HG03460 (cell line): ENCODE results near the gene PHACTR2.
"Not testable (repeated sequence)": the region's sequence is repeated elsewhere in the genome, so short reads cannot be mapped to it uniquely, and the experiment has no call there.

Experiments used
- ATAC-seq: cut with Tn5 transposase; IDR thresholded peaks from one replicate; pipeline ENCODE4 v1.9.1; 2021; ENCODE audit not compliant: unreplicated experiment

The PHACTR2 gene

DNA sequence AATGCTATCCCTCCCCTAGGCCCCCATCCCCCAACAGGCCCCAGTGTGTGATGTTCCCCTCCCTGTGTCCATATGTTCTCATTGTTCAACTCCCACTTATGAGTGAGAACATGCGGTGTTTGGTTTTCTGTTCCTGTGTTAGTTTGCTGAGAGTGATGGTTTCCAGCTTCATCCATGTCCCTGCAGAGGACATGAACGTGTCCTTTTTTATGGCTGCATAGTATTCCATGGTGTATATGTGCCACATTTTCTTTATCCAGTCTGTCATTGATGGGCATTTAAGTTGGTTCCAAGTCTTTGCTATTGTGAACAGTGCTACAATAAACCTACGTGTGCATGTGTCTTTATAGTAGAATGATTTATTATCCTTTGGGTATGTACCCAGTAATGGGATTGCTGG is 173.9 kb downstream of the PHACTR2 start:
- ATAC-seq: not testable (repeated sequence)

DNA sequence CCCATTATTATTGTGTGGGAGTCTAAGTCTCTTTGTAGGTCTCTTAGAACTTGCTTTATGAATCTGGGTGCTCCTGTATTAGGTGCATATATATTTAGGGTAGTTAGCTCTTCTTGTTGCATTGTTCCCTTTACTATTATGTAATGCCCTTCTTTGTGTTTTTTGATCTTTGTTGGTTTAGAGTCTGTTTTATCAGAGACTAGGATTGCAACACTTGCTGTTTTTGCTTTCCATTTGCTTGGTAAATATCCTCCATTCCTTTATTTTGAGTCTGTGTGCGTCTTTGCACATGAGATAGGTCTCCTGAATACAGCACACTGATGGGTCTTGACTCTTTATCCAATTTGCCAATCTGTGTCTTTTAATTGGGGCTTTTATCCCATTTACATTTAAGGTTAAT is 177.3 kb downstream of the PHACTR2 start:
- ATAC-seq: not testable (repeated sequence)

DNA sequence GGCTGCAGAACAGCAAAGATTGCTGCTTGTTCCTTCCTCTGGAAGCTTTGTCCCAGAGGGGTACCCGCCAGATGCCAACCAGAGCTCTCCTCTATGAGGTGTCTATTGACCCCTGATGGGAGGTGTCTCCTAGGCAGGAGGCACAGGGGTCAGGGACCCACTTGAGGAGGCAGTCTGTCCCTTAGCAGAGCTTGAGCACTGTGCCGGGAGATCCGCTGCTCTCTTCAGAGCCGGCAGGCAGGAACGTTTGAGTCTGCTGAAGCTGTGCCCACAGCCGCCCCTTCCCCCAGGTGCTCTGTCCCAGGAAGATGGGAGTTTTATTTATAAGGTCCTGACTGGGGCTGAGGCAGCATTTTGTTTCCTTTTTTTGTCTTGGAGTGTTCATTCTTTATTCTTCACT is 179.0 kb downstream of the PHACTR2 start:
- not testable (repeated sequence) for ATAC-seq

DNA sequence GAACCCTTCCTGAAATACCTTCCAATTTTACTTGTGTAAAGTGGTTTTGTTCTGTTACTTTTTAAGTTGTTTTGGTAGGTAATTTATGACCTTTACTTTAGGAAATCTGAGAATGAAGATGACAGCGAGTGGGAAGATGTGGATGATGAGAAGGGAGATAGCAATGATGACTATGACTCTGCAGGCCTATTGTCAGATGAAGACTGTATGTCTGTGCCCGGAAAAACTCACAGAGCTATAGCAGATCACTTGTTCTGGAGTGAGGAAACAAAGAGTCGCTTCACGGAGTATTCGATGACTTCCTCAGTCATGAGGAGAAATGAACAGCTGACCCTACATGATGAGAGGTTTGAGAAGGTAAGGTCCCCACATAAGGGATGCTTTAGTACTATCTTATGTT is 179.9 kb downstream of the PHACTR2 start:
- ATAC-seq: no peak

DNA sequence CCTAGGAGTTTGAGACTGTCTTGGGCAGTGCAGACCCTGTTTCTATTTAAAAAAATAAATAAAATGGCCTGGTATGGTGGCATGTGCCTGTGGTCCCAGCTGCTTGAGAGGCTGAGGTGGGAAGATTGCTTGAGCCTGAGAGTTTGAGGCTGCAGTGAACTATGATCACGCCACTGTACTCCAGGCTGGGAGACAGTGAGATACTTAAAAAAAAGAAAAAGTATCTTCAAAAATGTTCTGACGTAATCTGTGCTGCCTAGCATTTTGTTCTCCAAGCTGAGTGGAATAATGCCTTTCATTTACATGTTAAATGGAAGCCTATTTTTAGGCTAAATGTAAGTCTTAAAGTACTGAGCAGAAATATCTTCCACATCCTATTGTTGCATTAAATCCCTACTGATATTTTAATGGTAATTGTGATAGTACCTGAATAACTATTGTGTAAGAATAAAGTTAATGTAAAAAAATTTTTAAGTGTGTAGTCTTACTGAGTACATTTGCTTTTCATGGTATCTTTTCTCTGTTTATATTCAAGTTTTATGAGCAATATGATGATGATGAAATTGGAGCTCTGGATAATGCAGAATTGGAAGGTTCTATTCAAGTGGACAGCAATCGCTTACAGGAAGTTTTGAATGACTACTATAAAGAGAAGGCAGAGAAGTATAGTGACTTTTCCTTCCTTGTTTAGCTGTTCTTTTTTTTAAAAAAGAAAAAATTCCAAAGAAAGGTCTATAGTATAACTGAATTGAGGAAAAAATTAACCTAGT is 182.3 kb downstream of the PHACTR2 start:
- ATAC-seq: no peak

DNA sequence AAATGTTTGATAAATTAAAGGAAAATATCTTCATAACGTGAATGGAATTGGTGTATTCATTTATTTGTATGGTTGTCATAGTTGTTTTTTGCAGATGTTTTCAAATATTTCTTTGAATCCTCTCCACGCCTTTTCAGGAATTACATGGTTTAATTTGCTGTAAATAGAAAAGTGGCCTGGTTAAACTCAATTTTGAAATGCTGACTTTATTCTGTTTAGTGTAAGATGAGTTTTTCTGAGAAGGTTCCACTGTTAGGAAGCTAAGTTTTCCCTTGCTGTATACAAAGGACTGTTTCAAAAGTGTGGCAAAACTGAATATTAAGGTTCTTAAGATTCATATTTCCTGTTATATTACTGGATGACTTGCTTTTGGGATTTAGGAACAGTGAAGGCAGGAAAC is 186.0 kb downstream of the PHACTR2 start:
- no peak for ATAC-seq

DNA sequence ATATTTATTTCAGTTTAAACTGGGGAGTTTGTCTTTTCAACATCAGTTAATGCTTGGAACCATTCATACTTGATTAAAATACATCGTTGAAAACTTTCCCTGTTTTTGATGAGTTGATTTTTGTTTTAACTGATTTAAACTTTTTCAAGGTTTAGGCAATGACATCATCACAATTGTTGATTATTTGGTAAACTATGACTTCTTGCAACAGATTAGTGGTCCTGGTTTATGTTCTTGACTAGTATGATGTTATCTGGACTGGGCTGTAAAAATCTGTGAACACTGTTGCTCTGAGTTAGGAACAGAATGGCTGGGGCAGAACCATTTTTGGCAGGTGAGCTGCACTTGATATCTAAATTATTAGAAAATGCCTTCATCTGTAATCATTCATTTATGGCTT is 186.5 kb downstream of the PHACTR2 start, which contains the start of gene ZC2HC1B:
Gene ZC2HC1B (plus strand): TSS at position 241 of the 400 bp plus-strand sequence. CDS start 66 bp downstream, at position 307.
- no peak for ATAC-seq

DNA sequence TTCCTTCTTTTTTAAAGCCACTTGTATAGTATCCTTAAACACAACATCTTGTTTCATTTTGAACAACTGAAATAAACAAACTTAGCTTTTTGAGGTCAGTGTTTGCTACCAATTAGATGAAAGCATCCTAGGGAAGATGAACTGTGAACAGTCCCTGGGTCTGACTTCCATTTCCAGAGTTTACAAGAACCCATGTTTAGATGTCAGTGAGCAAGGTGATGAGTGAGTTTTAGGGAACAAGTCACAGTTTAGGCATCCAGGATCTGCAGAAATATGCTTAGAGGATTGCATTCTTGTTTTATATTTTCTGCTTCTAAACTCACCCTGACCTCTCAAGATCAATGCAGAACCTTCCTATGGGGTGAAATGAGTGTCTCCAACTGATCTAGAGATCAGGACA is 189.5 kb downstream of the PHACTR2 start:
- ATAC-seq: no peak

DNA sequence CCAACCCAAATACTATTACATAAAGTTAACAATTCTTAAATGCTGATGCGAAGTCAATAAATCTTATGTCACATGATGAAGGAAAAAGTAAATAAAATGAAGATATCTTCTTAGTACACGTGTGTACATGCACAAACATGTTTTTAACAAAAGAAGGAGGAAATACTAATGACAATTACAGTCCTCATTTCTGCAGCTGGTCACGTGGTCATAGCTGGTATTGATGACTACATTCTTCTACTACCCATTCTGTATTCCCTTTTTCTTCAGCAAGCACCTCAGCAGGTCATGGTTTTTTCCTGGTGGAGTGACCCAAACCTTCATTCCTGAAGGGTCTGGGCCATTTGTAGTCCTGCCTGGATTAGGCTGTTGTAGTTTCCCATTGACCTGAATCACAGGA is 191.0 kb downstream of the PHACTR2 start:
- ATAC-seq: not testable (repeated sequence)

DNA sequence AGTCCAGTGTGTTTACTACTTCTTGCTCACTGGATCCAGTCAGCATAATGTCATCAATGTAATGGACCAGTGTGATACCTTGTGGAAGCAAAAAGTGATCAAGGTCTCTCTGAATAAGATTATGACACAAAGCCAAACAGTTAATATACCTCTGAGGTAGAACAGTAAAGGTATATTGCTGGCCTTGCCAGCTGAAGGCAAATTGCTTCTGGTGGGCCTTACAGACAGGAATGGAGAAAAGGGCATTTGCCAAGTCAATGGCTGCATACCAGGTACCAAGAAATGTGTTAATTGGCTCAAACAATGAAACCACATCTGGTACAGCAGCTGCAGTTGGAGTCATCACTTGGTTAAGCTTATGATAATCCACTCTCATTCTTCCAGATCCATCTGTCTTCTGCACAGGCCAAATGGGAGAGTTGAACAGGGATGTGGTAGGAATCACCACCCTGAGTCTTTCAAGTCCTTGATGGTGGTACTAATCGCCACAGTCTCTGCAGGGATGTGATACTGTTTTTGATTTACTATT is 193.5 kb downstream of the PHACTR2 start:
- not testable (repeated sequence) for ATAC-seq

DNA sequence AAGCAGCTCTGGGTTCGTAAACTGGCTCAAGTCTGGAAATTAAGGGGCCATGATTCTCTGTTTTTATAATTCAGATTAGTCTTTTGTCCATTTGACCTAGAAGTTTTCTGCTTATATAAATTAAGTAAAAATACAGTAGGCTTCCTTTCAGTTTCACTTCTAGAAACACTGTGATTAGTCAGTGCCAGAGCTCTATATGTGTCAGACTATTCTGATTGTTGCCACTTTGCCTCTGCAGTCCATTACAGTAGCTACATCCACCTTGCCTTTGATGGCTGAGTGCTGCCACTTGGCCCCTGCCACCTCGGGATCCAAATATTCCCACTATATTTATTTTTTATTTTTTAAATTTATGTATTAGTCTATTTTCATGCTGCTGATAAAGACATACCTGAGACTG is 194.4 kb downstream of the PHACTR2 start:
- peak; percentile 93 for ATAC-seq

DNA sequence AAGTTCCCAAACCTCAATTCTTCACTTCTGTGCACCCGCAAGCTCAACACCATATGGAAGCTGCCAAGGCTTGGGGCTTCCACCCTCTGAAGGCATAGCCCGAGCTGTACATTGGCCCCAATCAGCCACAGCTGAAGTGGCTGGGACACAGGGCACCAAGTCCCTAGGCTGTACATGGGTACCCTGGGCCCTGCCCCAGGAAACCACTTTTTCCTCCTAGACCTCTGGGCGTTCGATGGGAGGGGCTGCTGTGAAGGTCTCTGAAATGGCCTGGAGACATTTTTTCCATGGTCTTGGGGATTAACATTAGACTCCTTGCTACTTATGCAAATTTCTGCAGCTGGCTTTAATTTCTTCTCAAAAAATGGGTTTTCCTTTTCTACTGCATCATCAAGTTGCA is 195.8 kb downstream of the PHACTR2 start:
- not testable (repeated sequence) for ATAC-seq

DNA sequence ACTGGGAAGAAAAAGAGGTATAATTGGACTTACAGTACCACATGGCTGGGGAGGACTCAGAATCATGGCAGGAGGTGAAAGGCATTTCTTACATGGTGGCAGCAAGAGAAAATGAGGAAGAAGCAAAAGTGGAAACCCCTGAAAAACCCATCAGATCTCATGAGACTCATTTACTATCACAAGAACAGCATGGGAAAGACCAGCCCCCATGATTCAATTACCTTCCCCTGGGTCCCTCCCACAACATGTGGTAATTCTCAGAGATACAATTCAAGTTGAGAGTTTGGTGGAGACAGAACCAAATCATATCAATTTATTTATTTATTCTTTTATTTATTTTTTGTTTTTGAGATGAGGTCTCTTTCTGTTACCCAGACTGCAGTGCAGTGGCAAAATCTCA is 196.7 kb downstream of the PHACTR2 start:
- not testable (repeated sequence) for ATAC-seq

DNA sequence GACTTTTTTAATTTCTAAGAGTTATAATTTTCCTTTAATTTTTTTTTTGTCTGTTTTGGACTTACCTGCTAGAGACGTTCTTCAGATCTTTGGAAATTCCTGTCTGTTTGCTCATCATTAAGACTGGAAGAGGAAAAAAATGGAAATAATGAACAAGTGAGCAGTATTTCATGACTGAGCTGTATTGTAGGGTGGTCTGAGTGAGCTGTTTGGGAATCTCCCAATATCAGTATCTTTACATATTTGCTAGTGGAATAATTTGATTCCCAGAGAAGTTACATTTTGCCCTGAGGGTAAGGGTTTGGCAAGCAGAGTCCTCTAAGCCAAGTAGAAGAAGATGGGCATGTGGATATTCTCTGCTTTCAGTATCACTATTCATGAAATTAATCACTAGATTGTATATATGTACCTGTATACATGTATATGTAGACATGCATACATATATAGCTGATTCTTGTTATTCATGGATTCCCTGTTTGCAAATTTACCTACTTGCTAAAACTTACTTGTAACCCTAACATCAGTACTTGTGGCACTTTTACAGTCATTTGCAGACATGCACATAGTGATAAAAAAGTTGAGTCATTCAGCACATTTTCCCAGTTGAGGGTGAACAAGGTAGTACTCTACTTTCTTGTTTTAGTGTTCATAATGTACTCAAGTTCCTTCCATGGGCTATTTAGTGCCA is 200.0 kb downstream of the PHACTR2 start:
- ATAC-seq: no peak

DNA sequence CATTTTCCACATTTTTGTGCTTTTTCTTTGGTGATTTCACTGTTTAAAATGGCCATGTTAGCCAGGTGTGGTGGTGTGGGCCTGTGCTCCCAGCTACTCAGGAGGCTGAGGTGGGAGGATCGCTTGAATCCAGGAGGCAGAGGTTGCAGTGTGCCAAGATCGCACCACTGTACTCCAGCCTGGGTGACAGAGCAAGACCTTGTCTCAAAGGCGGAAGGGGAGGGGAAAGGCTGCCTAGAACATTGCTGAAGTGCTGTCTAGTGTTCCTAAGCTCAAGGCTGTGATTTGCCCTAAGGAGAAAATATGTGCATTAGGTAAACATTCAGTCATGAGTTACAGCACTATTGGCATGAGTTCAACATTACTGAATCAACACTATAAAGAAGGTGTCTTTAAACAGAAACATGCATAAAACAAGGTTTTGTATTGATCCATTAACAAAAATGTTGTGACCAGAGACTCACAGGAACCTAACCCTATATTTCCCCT is 200.6 kb downstream of the PHACTR2 start:
- no peak for ATAC-seq

DNA sequence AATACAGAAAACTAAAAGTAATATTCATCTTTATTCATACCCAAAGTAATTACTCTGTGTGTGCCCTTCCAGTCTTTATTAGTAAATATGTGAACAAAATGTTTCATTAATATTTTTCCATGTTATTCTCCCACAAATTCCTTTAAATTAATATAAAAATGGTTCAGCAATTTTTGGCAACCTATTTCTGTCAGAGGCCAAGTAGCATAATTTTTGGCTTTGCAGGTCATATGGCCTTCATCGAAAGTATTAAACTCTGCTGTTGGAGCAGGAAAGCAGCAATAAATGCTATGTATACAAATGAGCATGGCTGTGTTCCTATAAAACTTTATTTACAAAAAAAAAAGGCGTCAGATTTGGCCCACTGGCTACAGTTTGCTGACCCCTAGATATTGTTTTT is 202.6 kb downstream of the PHACTR2 start:
- no peak for ATAC-seq
